ENCODE data around the gene ALPK3. TPM values are rescaled to one million over a fixed set of nuclear protein-coding genes. Genes with fewer than 3 reads are reported as not detected.

The ALPK3 gene
- total RNA-seq, 1 donor from 2014 or later = 14.0 TPM

DNA sequence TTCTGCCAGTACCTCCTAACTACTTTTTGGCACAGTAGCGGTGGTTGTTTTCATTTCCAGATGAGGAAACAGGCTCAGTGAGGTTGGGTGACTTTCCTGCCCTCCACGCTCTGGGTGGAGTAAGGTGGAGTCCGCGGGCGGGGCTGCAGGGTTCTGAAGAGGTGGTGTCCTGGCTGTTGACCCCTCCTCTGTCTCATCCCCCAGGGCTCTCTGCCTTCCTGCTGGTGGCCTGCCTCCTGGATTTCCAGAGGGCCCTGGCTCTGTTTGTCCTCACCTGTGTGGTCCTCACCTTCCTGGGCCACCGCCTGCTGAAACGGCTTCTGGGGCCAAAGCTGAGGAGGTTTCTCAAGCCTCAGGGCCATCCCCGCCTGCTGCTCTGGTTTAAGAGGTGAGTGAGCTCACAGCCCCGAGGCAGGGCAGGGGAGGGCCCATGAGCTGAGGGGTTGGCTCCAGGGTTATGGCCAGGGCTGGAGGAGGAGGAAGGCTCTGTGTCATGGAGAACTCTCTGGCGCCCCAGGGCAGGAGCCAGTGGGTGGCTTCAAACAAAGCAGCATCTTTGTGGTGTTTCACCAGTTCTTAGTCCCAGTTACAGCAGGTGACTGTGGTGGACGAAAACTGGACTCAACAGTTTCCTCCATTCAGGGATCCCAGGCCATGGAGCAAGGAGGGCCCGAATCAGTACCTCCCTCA, 77.7 kb downstream of the ALPK3 start:
- intact Hi-C loops (cut with DNase I) = no loop called here
- no peak for DNase-seq
- TF ChIP-seq, protein P1, sequence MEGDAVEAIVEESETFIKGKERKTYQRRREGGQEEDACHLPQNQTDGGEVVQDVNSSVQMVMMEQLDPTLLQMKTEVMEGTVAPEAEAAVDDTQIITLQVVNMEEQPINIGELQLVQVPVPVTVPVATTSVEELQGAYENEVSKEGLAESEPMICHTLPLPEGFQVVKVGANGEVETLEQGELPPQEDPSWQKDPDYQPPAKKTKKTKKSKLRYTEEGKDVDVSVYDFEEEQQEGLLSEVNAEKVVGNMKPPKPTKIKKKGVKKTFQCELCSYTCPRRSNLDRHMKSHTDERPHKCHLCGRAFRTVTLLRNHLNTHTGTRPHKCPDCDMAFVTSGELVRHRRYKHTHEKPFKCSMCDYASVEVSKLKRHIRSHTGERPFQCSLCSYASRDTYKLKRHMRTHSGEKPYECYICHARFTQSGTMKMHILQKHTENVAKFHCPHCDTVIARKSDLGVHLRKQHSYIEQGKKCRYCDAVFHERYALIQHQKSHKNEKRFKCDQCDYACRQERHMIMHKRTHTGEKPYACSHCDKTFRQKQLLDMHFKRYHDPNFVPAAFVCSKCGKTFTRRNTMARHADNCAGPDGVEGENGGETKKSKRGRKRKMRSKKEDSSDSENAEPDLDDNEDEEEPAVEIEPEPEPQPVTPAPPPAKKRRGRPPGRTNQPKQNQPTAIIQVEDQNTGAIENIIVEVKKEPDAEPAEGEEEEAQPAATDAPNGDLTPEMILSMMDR (IDR thresholded peaks at IDR 0.05) = no peak
- no peaks in the 10 kb centered on the region for H3K27me3 ChIP-seq (ENCODE audit: low read depth)
- H3K27ac ChIP-seq = no peak overlapping the region
- no peaks in the 10 kb centered on the region for H3K4me1 ChIP-seq
- H3K4me3 ChIP-seq = no peak overlapping the region
- no peaks in the 10 kb centered on the region for H3K9me3 ChIP-seq
- no peak for ATAC-seq
- no peaks in the 10 kb centered on the region for H3K36me3 ChIP-seq

DNA sequence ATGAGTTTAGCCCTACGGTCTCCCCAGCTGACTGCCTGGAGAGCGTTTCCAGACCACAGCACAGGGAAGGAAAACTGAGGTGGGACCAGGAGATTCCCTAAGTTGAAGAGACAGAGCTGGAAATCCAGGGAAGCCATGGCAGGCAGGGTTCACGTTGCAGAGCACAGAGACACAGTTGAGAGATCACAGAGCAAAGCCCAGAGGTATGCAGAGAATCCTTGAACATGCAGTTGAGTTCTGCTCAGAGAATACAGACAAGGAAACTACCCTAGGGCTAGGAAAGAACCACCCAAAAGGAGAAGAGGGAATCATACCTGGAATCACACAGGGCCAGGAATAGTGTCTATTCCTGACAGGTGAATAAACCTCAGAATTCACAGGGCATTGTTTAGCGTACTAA, 81.6 kb downstream of the ALPK3 start:
- Histone ChIP-seq H3K36me3 (no peaks in the 10 kb centered on the region), H3K9me3 (peaks cover 4% of the 10 kb centered on the region), H3K27ac (no peak overlapping the region), H3K4me3 (no peak overlapping the region), H3K27me3 (ENCODE audit: low read depth) (no peaks in the 10 kb centered on the region), H3K4me1 (no peaks in the 10 kb centered on the region)
- TF ChIP-seq, protein P1 (IDR thresholded peaks at IDR 0.05) = no peak
- ATAC-seq (no peak), DNase-seq (no peak)
- intact Hi-C loops (cut with DNase I) = no loop called here

DNA sequence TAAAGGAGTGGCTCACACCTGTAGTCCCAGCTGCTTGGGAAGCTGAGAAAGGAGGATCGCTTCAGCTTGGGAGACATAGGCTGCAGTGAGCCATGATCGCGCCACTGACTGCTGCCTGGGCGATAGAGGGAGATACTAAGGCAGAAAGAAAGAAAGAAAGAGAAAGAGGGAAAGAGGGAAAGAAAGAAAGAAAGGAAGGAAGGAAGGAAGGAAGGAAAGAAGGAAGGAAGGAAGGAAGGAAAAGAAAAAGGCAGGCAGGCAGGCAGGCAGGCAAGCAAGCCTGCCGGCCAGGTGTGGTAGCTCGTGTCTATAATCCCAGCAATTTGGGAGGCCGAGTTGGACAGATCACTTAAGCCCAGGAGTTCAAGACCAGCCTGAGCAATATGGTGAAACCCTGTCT, 82.6 kb downstream of the ALPK3 start:
- Histone ChIP-seq H3K9me3 (peaks cover 4% of the 10 kb centered on the region), H3K4me3 (no peak overlapping the region), H3K4me1 (no peaks in the 10 kb centered on the region), H3K27me3 (ENCODE audit: low read depth) (no peaks in the 10 kb centered on the region), H3K36me3 (no peaks in the 10 kb centered on the region), H3K27ac (no peak overlapping the region)
- intact Hi-C loops (cut with DNase I) = no loop called here
- TF ChIP-seq, protein P1 (IDR thresholded peaks at IDR 0.05) = no peak
- ATAC-seq (no peak), DNase-seq (no peak)

DNA sequence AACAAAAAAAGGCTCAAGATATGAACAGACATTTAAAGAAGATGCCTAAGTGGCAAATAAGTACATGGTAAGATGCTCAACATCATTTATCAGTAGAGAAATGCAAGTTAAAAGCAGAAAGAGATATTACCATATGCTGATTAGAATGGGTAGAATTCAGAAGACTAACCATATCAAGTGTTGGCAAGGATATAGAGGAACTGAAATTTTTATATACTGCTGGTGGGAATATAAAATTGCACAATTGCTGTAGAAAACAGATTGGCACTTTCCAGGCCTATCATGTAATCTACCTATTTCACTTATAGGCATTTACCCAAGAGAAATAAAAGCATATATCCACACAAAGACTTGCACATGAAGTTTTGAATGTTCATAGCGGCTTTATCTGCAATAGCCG, 84.4 kb downstream of the ALPK3 start:
- no peaks in the 10 kb centered on the region for H3K36me3 ChIP-seq
- DNase-seq = no peak
- H3K9me3 ChIP-seq = peaks cover 4% of the 10 kb centered on the region
- no peaks in the 10 kb centered on the region for H3K27me3 ChIP-seq (ENCODE audit: low read depth)
- no peak overlapping the region for H3K4me3 ChIP-seq
- H3K4me1 ChIP-seq = no peaks in the 10 kb centered on the region
- intact Hi-C loops (cut with DNase I) = no loop called here
- TF ChIP-seq, protein P1 (IDR thresholded peaks at IDR 0.05) = no peak
- ATAC-seq = no peak
- H3K27ac ChIP-seq = no peak overlapping the region

DNA sequence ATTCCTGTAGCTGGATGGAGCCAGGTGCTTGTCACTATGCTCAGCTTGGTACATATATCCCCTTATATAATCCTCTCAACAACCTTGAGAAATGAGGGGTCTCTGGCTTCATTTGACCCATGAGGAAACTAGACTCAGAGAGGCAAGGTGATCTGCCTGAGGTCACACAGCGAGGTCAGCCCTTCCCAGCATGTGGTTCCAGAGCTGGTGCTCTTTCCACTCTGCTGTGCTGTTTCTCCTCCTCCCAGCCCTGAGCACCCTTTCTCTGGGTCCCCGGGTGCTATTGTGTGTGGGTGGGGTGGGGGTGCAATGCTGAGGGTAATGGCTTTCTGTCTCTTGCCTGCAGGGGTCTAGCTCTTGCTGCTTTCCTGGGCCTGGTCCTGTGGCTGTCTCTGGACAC, 86.6 kb downstream of the ALPK3 start:
- no peak for ATAC-seq

More for the DNA sequence above, 86.6 kb downstream of the ALPK3 start:
- Histone ChIP-seq H3K36me3 (no peaks in the 10 kb centered on the region), H3K27me3 (ENCODE audit: low read depth) (no peaks in the 10 kb centered on the region), H3K4me3 (no peak overlapping the region), H3K4me1 (no peaks in the 10 kb centered on the region), H3K9me3 (peaks cover 4% of the 10 kb centered on the region), H3K27ac (no peak overlapping the region)
- TF ChIP-seq, protein P1 (IDR thresholded peaks at IDR 0.05) = no peak
- intact Hi-C loops (cut with DNase I) = no loop called here
- no peak for DNase-seq

Measured in lower lobe of right lung (tissue), 2 donors.